Stimulated activated CD4-positive, alpha-beta T cell treated with anti-CD3 and anti-CD28 coated beads, Interleukin-2, amount 100 ng/mL, for 48 hours (primary cell): Measurements from ENCODE around the gene PDIA5.

Source experiments
- DNase-seq, 2 donors: peaks; one replicate each; pipeline ENCODE4 v3.0.0-alpha.2; 2020

The PDIA5 gene

GRCh38 chr3:123044981-123045763 lies 21.7 kb upstream of the PDIA5 start:
- no peak for DNase-seq

DNA sequence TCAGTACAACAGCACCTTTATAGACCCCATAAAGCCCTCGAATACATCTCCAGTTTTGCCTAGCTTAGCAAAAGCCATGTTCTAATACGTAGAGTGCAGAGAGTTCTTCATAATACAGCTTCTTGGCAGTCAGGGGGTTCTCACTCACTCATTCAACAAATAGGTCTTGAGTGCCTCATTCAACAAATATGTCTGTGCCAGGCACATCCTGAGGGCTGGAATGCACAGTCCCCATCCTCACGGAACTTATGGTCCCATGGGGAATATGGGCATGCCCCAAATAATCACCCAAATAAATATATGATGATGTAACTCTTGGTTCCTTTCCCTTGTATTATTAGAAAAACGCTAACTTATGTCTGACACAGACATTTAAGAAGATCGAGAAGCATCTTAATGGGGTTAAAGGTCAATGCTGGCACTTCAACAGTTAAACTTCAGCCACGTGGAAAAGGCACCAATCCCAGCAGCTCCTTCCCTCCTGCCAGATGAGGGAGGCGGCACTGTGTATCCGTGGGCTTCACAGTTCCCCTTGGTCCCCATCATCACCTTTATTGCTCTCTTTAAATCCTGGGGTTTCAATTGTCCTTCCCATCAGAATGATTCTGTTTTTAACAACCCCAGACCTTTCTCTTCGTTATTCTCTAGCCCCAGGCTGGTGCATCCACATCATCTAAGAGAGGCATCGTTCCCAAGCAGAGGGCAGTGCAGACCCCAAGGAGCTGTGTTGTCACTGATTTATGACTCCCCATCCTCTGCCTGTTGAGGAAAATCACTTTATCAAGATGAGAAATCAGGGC lies 20.4 kb upstream of the PDIA5 start:
- no peak for DNase-seq

DNA sequence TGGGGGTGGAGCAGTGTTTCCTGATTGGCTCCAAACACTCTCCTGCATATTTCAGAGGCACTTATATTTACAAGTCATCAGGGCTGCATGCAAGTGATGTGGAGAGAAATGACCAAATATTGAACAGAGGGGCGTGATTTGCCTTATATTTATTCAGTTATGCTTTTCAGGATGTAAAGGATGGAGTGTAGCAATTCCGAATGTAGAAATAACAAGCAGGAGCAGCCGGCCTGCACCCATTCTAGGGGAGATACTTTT lies 19.8 kb upstream of the PDIA5 start:
- no peak for DNase-seq

- DNase-seq: no peak
Measured at GRCh38 chr3:123048480-123049237, 18.2 kb upstream of the PDIA5 start.

DNA sequence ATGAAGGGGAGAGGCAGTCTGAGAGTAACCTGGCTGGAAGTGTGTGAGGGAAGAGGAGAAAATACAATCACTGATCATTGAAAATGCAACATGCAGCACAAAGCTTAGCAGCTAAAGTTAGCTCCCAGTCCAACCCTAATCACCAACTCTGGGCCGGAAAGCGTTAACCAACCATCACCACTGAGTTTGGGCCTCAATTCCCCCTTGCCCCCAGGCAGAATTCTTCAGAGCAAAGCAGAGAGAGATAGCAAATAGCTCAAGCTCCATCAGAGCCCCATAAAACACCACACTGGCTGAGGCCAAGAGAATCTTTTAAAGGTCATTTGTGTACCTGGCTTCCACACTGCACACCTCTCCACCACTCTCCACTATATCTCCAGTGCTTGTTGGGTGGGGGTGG lies 16.2 kb upstream of the PDIA5 start:
- DNase-seq: no peak

GRCh38 chr3:123053107-123053506 lies 13.7 kb upstream of the PDIA5 start:
- DNase-seq: no peak

DNA sequence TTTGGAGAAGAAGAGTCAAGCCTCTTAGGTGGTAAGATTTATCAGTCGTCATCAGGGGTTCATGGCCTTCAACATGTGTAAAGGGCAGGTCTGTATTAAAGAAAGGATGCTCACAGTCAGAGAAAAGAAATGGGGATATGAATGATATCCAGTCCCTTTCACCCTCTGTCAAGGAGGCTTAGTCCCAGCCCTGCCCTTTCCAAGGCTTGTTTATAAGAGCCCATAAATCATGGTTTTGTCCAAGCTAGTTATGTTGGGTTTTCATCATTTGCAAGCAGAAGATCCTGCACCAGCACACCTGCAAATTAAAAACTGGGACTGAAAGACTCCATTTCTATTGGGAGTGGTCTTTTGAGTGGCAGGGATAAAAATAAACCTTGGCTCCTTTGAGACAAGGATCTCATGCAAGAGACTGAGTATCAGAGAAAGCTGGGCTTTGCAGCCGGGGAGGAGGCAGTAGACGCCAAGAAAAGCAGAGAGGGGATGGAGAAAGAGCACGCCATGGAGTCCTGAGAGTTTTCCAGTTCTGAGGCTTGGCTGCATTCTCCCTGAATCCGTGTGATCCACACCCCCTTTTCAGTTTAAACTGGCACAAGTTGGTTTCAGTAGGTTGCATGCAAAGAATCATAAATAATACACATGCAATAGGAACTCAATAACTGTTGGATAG lies 12.6 kb upstream of the PDIA5 start:
- DNase-seq: no peak

DNA sequence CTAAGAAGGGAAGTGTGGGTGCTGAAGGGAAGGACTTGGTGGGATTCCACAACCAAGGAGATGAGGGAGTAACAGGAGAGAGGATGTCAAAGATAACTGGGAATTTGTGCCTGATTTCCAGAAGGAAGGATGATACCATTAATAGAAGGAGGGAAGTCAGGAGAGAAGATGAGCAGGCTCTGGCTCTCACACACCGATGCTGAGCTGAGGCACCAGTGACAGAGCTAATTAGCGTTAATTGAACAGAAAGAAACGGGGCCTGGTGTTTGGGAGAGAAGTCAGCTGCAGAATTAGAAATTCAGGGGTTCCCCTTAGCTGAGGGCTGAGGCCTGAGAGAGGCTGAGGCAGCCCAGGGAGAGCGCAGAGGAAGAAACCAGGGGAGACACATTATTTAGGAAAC lies 11.9 kb upstream of the PDIA5 start:
- DNase-seq: no peak

GRCh38 chr3:123055352-123055751 lies 11.5 kb upstream of the PDIA5 start:
- DNase-seq: no peak

DNA sequence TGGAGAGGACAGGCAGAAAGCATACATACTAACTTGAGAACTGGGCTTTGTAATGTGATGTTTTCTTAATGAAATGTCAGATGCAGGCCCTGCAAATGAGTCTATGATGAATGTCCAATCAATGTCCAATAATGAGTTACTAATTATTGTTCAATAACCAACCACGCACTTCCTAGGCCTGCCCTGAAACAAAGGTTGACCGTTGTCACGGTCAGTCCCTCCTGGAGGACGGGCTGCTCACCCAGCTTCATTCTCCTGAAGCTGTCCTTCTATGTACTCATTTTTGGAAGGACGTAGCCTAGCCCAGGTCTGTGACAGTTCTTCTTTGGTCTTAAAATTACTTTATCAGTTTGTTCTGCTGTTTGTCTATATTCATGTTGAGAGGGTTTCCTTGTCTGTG lies 8.3 kb upstream of the PDIA5 start:
- no peak for DNase-seq

DNA sequence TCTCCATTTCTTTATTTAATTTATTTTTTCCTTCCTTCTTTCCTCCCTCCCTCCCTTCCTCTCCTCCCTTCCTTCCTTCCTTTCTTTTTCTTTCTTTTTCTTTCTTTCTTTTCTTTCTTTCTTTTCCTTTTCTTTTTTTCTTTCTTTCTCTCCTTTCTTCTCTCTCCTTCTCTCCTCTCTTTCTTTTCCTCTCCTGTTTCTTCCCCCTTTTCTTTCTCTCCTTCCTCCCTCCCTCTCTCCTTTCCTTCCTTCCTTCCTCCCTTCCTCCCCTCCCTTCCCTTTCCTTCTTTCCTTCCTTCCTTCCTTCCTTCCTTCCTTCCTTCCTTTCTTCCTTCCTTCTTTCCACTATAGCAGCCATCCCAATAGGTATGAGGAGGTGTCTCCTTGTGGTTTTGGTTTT lies 6.8 kb upstream of the PDIA5 start:
- no peak for DNase-seq

- no peak for DNase-seq
Measured at GRCh38 chr3:123061856-123062255, 5.0 kb upstream of the PDIA5 start.

- no peak for DNase-seq
Measured at GRCh38 chr3:123063034-123063433, 3.8 kb upstream of the PDIA5 start.

DNA sequence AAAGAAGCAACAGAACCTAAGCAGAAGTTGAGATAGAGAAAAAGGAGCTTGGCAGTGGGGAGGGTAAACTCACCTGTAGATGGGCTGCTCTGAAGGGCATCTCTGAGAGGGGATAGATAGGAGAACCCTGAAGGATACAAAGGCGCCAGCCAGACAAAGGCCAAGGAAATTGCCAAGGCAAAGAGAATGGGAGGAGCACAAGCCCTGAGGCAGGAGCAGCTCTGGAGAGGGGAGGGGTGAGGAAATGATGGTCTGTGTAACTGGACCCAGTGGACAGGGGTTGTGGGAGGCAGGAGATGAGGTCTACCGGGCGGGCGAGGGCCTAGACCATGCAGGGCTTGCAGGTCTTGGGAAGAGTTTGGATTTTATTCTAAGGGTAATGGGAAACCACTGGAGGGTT lies 2.3 kb upstream of the PDIA5 start:
- DNase-seq: no peak

- no peak for DNase-seq
Measured at GRCh38 chr3:123064914-123065313, 1.9 kb upstream of the PDIA5 start.

DNA sequence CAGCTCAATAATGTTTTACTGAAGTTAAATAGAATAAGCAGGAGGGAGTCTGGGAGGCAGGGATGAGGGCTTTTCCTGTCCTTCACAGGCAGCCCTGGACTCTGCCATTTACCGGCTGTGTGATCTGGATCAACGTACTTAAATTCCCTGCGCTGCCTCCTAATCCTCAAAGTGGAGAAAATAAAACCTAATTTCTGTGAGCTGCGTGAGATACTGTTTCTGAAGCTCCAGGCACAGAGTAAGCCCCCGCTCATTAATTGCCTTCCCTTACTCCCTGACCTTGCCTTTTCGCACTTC lies 278 bp upstream of the PDIA5 start:
- no peak for DNase-seq

DNA sequence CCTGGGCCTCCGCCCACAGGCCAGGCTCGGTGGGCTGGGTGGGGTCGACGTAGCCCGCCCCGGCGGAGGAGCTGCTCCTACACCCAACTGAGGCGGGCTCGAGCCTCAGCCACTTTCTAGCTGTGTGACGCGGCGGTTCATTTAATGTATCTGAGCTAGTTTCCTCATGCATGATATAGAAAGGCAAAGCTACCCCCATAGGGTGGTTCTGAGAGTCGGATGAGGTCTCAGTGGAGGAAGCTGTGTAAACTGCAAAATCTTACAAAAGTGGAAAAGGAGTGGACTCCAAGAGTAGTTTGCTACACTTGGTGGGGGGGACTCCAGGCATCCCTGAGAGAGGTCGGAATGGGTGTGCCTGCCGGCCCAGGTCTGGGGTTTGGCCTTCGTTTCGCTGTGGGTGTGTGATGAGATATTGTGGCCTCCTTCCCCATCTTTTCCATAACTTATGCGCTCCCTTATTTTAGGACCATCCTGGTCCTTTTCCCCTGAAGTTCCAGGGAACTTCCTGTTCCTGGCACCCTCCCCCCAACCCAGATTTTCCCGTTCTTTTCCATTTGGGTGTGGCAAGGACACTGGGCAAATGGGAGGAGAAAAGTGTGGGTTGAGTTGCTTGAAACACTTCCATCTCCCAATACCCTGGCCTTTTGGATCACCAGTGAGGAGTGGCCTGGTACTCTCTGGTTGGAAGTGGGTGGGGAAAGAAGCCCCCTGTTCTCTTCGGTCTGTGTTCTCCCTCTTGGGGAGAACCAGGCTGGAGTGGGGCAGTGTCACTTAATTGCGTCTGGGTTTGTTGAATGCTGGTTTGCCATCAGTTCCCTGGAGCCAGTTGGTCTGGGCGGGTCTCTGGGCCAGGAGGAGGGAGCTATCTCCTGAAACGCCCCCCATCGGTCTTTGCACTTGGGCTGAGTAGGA lies 1.1 kb downstream of the PDIA5 start:
- DNase-seq: no peak

GRCh38 chr3:123068601-123069381 lies 2.0 kb downstream of the PDIA5 start:
- no peak for DNase-seq

GRCh38 chr3:123070510-123070909 lies 3.7 kb downstream of the PDIA5 start:
- DNase-seq: no peak

GRCh38 chr3:123071146-123071545 lies 4.3 kb downstream of the PDIA5 start:
- no peak for DNase-seq

DNA sequence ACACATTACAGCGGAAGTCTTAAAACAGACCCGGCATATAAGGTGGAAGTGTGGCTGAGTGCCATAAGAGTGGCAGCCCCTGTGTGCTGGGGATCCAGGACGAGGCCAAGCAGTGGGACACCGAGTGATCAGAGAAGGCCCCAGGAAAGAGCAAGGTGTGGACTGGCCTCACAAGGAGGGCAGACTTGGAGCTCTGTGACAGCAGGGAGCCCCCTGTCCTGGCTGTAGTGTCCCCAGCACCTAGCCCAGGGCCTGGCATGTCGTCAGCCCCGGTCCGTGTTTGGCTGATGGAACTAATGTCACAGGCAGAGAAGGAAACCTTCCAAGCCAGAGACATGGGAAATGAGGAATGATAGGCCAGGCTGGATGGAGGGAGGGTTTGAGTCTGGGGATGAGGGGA lies 4.8 kb downstream of the PDIA5 start:
- DNase-seq: no peak

GRCh38 chr3:123072152-123072551 lies 5.3 kb downstream of the PDIA5 start:
- no peak for DNase-seq
